Neuronal stem cell (in vitro differentiated cells): ENCODE results near the gene BORCS8.

Experiments used
- DNase-seq: peaks from one replicate; pipeline ENCODE4 v3.0.0-alpha.2; 2013; ENCODE audit warnings: low spot score
- H2AFZ ChIP-seq: one replicate; pipeline ENCODE4 v1.6.1; 2013; ENCODE audit warnings: mild to moderate bottlenecking, low read length, inconsistent platforms
- H2AK5ac ChIP-seq: 2 replicates; pipeline ENCODE4 v1.6.1; 2013; ENCODE audit warnings: low read depth, mild to moderate bottlenecking, inconsistent platforms, low read length, moderate library complexity, mixed read lengths
- H2BK120ac ChIP-seq: 2 replicates; pipeline ENCODE4 v1.6.1; 2013; ENCODE audit warnings: low read depth, mild to moderate bottlenecking, inconsistent platforms, low read length, moderate library complexity, mixed read lengths
- H2BK12ac ChIP-seq: one replicate; pipeline ENCODE4 v1.6.1; 2013; ENCODE audit warnings: low read length, inconsistent platforms
- H2BK15ac ChIP-seq: 2 replicates; pipeline ENCODE4 v1.6.1; 2013; ENCODE audit warnings: mild to moderate bottlenecking, low read length, inconsistent platforms, mixed read lengths
- H2BK5ac ChIP-seq: one replicate; pipeline ENCODE4 v1.6.1; 2013; ENCODE audit warnings: inconsistent platforms, mild to moderate bottlenecking, low read length, moderate library complexity
- H3K14ac ChIP-seq: one replicate; pipeline ENCODE4 v1.6.1; 2013; ENCODE audit warnings: low read length, inconsistent platforms
- H3K18ac ChIP-seq: 2 replicates; pipeline ENCODE4 v1.6.1; 2013; ENCODE audit warnings: low read length, inconsistent platforms
- H3K23ac ChIP-seq: 2 replicates; pipeline ENCODE4 v1.6.1; 2013; ENCODE audit warnings: low read depth, mild to moderate bottlenecking, mixed read lengths, low read length, inconsistent platforms; ENCODE audit not compliant: poor library complexity
- H3K27ac ChIP-seq: replicated peaks from 3 replicates; pipeline ENCODE4 v1.5.1; 2013; ENCODE audit warnings: low read length, inconsistent platforms
- H3K27me3 ChIP-seq, 3 experiments: 2 replicates each; pipeline ENCODE4 v1.6.1; 2013; ENCODE audit warnings: low read length in 3 of 3, mild to moderate bottlenecking in 2 of 3, inconsistent platforms in 1 of 3, low read depth in 1 of 3, mixed read lengths in 1 of 3, moderate library complexity in 1 of 3; ENCODE audit not compliant: control insufficient read depth in 3 of 3, insufficient read depth in 3 of 3
- H3K36me3 ChIP-seq, 2 donors: replicated peaks in 1 of 2; 2 replicates each; pipeline ENCODE4 v1.6.1; 2013; ENCODE audit warnings: low read length in 2 of 2; ENCODE audit not compliant: control insufficient read depth in 2 of 2, insufficient read depth in 2 of 2
- H3K4ac ChIP-seq: 2 replicates; pipeline ENCODE4 v1.6.1; 2013; ENCODE audit warnings: inconsistent platforms, mild to moderate bottlenecking, low read length, moderate library complexity
- H3K4me1 ChIP-seq, 2 donors: 1 replicate in 1 of 2; 2 replicates in 1 of 2; pipeline ENCODE4 v1.6.1; 2013; ENCODE audit warnings: low read length in 2 of 2, low read depth in 1 of 2; ENCODE audit not compliant: control insufficient read depth in 2 of 2, insufficient read depth in 1 of 2
- H3K4me2 ChIP-seq: one replicate; pipeline ENCODE4 v1.6.1; 2013; ENCODE audit warnings: mild to moderate bottlenecking, low read length, inconsistent platforms; ENCODE audit not compliant: insufficient read depth, poor library complexity, severe bottlenecking
- H3K4me3 ChIP-seq, 2 donors: 2 replicates each; pipeline ENCODE4 v1.5.1; 2013; ENCODE audit warnings: low read length in 2 of 2, mild to moderate bottlenecking in 2 of 2, inconsistent platforms in 1 of 2, moderate library complexity in 1 of 2
- H3K79me1 ChIP-seq: one replicate; pipeline ENCODE4 v1.6.1; 2013; ENCODE audit warnings: low read depth, mild to moderate bottlenecking, inconsistent platforms, low read length, moderate library complexity
- H3K9ac ChIP-seq: one replicate; pipeline ENCODE4 v1.6.1; 2013; ENCODE audit warnings: mild to moderate bottlenecking, low read depth, low read length, inconsistent platforms; ENCODE audit not compliant: poor library complexity
- H3K9me3 ChIP-seq, 2 donors: replicated peaks in 1 of 2; 2 replicates each; pipeline versions ENCODE3 to v1.6.1; 2013; ENCODE audit warnings: low read length in 2 of 2, mild to moderate bottlenecking in 2 of 2, inconsistent platforms in 1 of 2, low read depth in 1 of 2, mixed read lengths in 1 of 2, moderate library complexity in 1 of 2; ENCODE audit not compliant: control insufficient read depth in 2 of 2, insufficient read depth in 1 of 2
- H4K8ac ChIP-seq: one replicate; pipeline ENCODE4 v1.6.1; 2013; ENCODE audit warnings: low read depth, mild to moderate bottlenecking, inconsistent platforms, low read length, moderate library complexity
- H4K91ac ChIP-seq: one replicate; pipeline ENCODE4 v1.6.1; 2013; ENCODE audit warnings: low read length, low read depth, mild to moderate bottlenecking, inconsistent platforms; ENCODE audit not compliant: poor library complexity
- WGBS, 2 donors: extraction: QIAGEN DNeasy Blood & Tissue Kit; methylation state at CpG; one replicate each; pipeline ENCODE4 v1.1.7; 2013; ENCODE audit warnings: missing lambda C conversion rate in 2 of 2, mixed read lengths in 1 of 2; ENCODE audit not compliant: insufficient read length in 2 of 2, insufficient replicate concordance in 1 of 2; ENCODE audit errors: extremely low coverage in 2 of 2; 5-methylcytosine and 5-hydroxymethylcytosine counted together

BORCS8 gene

DNA sequence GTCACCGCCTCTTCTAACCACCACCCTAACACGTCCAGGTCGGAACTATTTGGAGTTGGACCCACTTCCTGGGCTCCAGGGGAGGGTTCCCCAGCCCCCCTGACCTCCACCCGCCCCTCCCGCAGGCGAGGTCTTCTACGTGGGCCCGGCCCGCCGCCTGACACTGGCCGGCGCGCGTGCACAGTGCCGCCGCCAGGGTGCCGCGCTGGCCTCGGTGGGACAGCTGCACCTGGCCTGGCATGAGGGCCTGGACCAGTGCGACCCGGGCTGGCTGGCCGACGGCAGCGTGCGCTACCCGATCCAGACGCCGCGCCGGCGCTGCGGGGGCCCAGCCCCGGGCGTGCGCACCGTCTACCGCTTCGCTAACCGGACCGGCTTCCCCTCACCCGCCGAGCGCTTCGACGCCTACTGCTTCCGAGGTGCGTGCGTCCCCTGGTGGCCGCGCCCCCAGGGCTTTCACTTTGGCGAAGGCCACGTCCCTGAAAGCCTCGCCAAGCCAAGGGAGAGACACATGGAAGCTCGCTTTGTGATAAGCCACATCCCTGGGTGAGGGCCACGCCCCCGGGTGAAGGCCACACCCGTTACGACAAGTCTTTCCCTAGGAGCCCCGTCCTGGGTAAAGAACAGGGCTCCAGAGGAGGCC, 33.0 kb upstream of the BORCS8 start:
- H3K14ac ChIP-seq, result peak overlapping the region; percentile 64
- H2AFZ ChIP-seq, result no peak overlapping the region
- H3K27me3 ChIP-seq, result peaks cover 0 to 16% (median 0%) of the 10 kb centered on the region in 3 experiments
- no peak overlapping the region for H2BK120ac ChIP-seq
- DNase-seq, result peak; percentile 65
- peaks cover 0 to 67% of the 10 kb centered on the region in 2 donors for H3K36me3 ChIP-seq
- H3K9me3 ChIP-seq, result peaks cover 0 to 7% of the 10 kb centered on the region in 2 donors
- H3K4me1 ChIP-seq, result peaks cover 0 to 1% of the 10 kb centered on the region in 2 donors
- no peak overlapping the region for H2BK5ac ChIP-seq
- no peak overlapping the region for H2BK15ac ChIP-seq
- peak overlapping the region; percentile 71 for H3K18ac ChIP-seq
- H3K23ac ChIP-seq, result peak overlapping the region; percentile 95
- H2BK12ac ChIP-seq, result peak overlapping the region; percentile 6
- H3K9ac ChIP-seq, result peak overlapping the region; percentile 67
- peak overlapping the region in 1 of 2 donors; percentile 73 for H3K4me3 ChIP-seq
- H2AK5ac ChIP-seq, result peak overlapping the region; percentile 89
- no peak overlapping the region for H3K27ac ChIP-seq
- H3K4me2 ChIP-seq, result peak overlapping the region; percentile 62
- H4K8ac ChIP-seq, result no peak overlapping the region
- no peak overlapping the region for H3K4ac ChIP-seq
- no CpG with 5 or more reads among the region's 59 CpGs for WGBS, 2 donors
- H3K79me1 ChIP-seq, result peaks cover 6% of the 10 kb centered on the region
- no peak overlapping the region for H4K91ac ChIP-seq

DNA sequence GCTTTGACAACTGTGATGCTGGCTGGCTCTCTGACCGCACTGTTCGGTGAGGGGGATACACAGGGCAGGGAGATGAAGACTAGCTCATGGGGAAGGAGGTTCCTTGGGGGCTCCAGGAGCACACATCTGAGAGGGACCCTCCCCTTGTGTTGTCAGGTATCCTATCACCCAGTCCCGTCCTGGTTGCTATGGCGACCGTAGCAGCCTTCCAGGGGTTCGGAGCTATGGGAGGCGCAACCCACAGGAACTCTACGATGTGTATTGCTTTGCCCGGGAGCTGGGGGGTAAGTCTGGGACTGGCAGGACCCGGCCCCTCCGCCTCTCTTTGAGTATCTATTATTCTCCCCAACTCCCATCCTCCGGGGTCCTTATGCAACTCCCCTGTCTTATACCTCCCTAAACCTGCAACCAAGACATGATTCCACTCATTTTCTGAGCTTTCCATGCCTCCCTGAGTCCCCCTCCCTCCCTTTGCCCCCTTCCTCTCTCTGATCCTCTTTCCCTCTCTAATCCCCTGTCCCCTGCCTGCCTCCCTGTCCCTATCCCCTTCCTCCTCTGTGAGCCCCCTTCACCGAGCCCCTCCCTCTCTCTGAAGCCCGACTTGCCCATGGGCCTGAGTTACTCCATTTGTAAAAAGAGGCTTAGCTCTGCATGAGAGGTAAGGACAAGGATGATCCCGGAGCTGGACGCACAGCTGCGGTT, 32.3 kb upstream of the BORCS8 start:
- Histone ChIP-seq H3K9ac (peak overlapping the region; percentile 67), H2BK5ac (no peak overlapping the region), H3K4ac (no peak overlapping the region), H3K27ac (no peak overlapping the region), H2AK5ac (no peak overlapping the region), H4K8ac (no peak overlapping the region), H2AFZ (no peak overlapping the region), H3K4me3 (peak overlapping the region in 1 of 2 donors; percentile 73), H3K27me3 (peaks cover 0 to 16% (median 0%) of the 10 kb centered on the region in 3 experiments), H3K4me2 (peak overlapping the region; percentile 62), H3K79me1 (peaks cover 6% of the 10 kb centered on the region), H3K18ac (peak overlapping the region; percentile 71), H2BK12ac (peak overlapping the region; percentile 6), H3K23ac (peak overlapping the region; percentile 95), H3K36me3 (peaks cover 0 to 69% of the 10 kb centered on the region in 2 donors), H4K91ac (no peak overlapping the region), H3K9me3 (peaks cover 0 to 7% of the 10 kb centered on the region in 2 donors), H2BK15ac (no peak overlapping the region), H3K14ac (peak overlapping the region; percentile 64), H3K4me1 (peaks cover 0 to 1% of the 10 kb centered on the region in 2 donors), H2BK120ac (no peak overlapping the region)
- DNase-seq, result no peak
- WGBS, 2 donors, result no CpG with 5 or more reads among the region's 17 CpGs

DNA sequence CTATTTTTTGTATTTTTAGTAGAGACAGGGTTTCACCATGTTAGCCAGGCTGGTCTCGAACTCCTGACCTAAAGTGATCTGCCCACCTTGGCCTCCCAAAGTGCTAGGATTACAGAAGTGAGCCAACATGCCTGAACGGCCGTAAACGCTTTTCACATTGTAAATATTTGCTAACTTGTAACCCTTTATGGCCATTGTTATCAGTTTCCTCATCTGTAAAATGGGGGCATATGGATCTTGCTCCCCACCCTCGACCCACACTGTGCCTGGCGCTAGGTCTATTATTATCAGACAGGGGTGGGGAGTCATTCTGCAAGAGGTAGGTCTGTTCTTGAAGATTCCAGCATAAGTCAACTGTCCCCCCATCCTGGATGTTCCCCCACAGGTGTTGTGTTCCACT, 31.7 kb upstream of the BORCS8 start:
- H2AK5ac ChIP-seq, result no peak overlapping the region
- H3K36me3 ChIP-seq, result peaks cover 0 to 76% of the 10 kb centered on the region in 2 donors
- no peak overlapping the region for H4K8ac ChIP-seq
- no peak overlapping the region for H2BK15ac ChIP-seq
- H3K4me2 ChIP-seq, result no peak overlapping the region
- no peak overlapping the region for H2AFZ ChIP-seq
- no peak overlapping the region for H4K91ac ChIP-seq
- peaks cover 0 to 7% of the 10 kb centered on the region in 2 donors for H3K9me3 ChIP-seq
- peaks cover 6% of the 10 kb centered on the region for H3K79me1 ChIP-seq
- H3K23ac ChIP-seq, result no peak overlapping the region
- no peak overlapping the region for H3K9ac ChIP-seq
- WGBS, 2 donors, result no CpG with 5 or more reads among the region's 6 CpGs
- DNase-seq, result no peak
- H2BK5ac ChIP-seq, result no peak overlapping the region
- H3K4me1 ChIP-seq, result peaks cover 0 to 1% of the 10 kb centered on the region in 2 donors
- no peak overlapping the region for H3K18ac ChIP-seq
- peaks cover 0 to 16% (median 0%) of the 10 kb centered on the region in 3 experiments for H3K27me3 ChIP-seq
- H3K4me3 ChIP-seq, result no peak overlapping the region
- H3K27ac ChIP-seq, result no peak overlapping the region
- no peak overlapping the region for H3K14ac ChIP-seq
- no peak overlapping the region for H2BK120ac ChIP-seq
- no peak overlapping the region for H3K4ac ChIP-seq
- no peak overlapping the region for H2BK12ac ChIP-seq

DNA sequence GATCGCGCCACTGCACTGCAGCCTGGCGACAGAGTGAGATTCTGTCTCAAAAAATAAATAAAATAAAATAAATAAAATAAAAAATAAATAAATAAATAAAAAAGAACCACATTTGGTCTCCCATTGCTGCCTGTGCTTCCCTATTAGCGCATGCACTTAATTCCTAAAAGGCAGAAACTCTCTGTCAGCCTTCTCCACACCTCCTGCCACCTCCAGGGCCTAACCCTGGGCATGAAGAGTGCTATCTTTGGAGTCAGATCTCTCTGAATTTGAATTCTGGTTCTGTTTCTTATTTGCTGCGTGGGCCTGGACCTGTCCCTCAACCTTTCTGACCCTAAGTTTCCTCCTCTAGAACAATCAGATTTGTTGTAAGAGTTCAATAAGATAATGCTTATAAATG, 31.1 kb upstream of the BORCS8 start:
- Histone ChIP-seq H2BK15ac (no peak overlapping the region), H4K8ac (no peak overlapping the region), H3K79me1 (peaks cover 6% of the 10 kb centered on the region), H3K23ac (no peak overlapping the region), H2BK5ac (no peak overlapping the region), H2AFZ (no peak overlapping the region), H3K27ac (no peak overlapping the region), H4K91ac (no peak overlapping the region), H3K18ac (no peak overlapping the region), H3K9me3 (peaks cover 0 to 7% of the 10 kb centered on the region in 2 donors), H3K4me1 (peaks cover 0 to 1% of the 10 kb centered on the region in 2 donors), H2BK120ac (no peak overlapping the region), H3K14ac (no peak overlapping the region), H3K4me3 (no peak overlapping the region), H3K36me3 (peaks cover 0 to 73% of the 10 kb centered on the region in 2 donors), H2AK5ac (no peak overlapping the region), H3K4me2 (no peak overlapping the region), H2BK12ac (no peak overlapping the region), H3K4ac (no peak overlapping the region), H3K9ac (no peak overlapping the region), H3K27me3 (peaks cover 0 to 16% (median 0%) of the 10 kb centered on the region in 3 experiments)
- no CpG with 5 or more reads among the region's 5 CpGs for WGBS, 2 donors
- no peak for DNase-seq
